GM12801 (cell line): ENCODE data around the gene SLC29A1.

Experiments used
- CTCF ChIP-seq: IDR thresholded peaks from one replicate; pipeline ENCODE4 v1.5.1; 2011; ENCODE audit warnings: control low read depth; ENCODE audit not compliant: insufficient read length; ENCODE audit errors: extremely low read depth

The SLC29A1 gene

DNA sequence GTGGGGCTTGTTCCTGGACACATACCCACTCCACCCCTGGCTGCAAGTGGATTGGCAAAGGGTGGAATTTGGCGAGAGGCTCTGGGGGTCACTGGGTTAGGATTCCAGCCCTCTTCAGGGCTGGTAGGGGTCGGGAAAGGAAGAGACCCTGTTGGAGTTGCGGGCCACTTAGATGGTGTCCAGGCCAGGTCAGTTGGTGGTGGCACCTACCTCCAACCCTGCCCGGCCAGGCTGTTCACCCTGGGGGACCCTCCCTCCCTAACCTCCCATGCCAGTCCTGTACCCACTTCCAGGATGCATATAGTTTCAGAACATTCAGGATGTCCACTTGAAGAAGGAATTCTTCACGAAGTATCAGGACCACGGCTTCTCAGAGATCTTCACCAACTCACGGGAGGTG is 43.7 kb upstream of the SLC29A1 start:
- TF ChIP-seq CTCF = no peak

GRCh38 chr6:44180406-44180805 is 43.0 kb upstream of the SLC29A1 start:
- no peak for TF ChIP-seq CTCF

DNA sequence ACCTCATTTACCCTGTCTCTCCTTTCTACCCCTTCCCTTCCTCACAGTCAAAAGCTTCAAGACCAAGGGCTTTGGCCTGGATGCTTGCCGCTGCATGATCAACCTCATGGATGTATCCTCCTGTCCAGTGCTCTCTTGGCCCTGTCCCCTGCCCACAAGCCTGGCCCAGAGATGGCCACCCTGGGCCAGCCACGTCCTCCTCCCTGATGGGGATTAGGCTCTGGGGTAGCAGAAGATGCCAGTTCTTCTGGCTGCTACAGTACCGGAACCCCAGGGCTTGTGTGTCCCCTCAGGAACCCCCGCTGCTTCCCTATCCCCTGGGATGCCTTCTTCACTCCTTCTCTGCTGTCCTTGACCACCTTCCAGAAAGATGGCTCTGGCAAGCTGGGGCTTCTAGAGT is 42.5 kb upstream of the SLC29A1 start:
- no peak for TF ChIP-seq CTCF

- no peak for TF ChIP-seq CTCF
These were observed 40.4 kb upstream of the SLC29A1 start for GRCh38 chr6:44182911-44183390.

DNA sequence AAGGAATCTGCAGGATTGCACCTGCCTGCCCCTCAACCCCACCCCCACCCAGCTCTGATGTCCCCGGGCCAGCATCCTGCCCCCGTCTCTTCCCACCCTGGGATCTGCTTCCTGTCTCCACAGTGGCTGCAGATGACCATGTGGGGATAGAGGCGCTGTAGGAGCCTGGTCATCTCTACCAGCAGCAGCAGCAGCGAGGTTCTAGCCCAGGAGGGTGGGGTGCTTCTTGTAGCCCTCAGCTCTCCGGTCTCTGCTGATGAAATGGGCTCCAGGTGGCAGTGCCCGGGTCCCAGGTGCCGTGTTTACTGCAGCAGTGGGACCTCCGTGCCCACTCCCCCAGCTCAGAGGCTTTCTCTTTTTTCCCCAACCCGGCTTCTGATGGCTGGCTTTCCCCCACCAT is 39.6 kb upstream of the SLC29A1 start:
- no peak for TF ChIP-seq CTCF

DNA sequence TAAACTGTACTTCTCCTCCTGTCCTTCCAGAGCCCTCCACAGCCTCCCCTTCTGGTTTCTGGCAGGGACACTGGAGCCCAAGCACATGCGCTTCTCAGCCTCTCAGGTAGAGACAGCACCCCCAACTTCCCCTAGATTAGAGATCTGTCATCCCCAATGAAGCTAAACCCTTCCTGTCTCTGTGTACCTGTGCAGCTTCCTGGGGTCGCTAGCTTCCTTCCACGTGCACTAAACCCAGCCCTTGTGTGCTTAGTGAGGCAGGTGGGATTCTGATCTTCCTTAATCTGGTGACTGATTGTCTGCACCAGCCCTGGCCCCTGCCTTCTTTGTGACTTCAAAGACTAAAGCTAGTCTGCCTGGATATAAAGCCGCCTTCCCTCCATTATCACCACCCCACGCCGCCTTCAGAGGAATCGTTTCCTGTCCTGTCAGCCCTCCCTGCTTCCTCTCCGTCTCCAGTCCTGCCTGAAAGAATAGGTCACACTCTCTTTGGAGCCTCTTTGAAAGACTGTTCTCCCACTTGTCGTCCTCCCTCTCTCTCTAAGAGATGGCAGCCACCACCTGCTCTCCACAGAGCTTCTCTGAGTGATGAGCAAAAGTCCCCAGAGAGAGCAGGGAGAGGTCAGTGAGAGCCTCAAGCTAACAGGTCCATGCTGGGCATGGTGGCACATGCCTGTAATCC is 37.3 kb upstream of the SLC29A1 start:
- no peak for TF ChIP-seq CTCF

DNA sequence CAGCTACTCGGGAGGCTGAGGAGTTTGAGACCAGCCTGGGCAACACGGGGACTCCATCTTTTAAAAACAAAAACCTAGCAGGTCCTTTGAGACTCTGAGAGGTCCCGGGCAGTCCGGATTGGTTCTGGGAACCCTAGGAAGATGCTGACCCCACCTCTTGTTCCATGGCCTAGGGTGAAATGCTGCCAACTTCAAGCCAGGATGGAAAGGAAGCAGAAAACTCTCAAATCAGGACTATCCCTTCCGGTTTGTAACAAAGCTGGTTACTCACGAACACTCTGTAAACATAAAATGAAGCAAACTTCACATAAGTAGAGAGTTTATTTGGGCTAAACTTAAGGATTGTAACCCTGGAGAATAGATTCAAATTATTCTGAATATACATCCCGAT is 36.8 kb upstream of the SLC29A1 start:
- no peak for TF ChIP-seq CTCF
